H4 (cell line): Measurements from ENCODE around the gene TMCC3. TPM values are rescaled to one million over a fixed set of nuclear protein-coding genes. Genes with fewer than 3 reads are reported as not detected.
A peak's percentile ranks its signal among the peaks of the same experiment; 100 is the strongest.
"Not testable (repeated sequence)": the region's sequence is repeated elsewhere in the genome, so short reads cannot be mapped to it uniquely, and the experiment has no call there.

Experiments
- DNase-seq: peaks from one replicate; pipeline ENCODE4 v3.0.0-alpha.2; 2015; ENCODE audit warnings: low spot score
- total RNA-seq: library from RNA; depleted of rRNA; stranded (reverse); fragments of >200 nt; shearing (Covaris generic); gene quantifications from 2 replicates; pipeline ENCODE4 v1.2.3, GENCODE V29; 2014

The TMCC3 gene
- total RNA-seq, 1 experiment from 2014 or later = 0.43 TPM

DNA sequence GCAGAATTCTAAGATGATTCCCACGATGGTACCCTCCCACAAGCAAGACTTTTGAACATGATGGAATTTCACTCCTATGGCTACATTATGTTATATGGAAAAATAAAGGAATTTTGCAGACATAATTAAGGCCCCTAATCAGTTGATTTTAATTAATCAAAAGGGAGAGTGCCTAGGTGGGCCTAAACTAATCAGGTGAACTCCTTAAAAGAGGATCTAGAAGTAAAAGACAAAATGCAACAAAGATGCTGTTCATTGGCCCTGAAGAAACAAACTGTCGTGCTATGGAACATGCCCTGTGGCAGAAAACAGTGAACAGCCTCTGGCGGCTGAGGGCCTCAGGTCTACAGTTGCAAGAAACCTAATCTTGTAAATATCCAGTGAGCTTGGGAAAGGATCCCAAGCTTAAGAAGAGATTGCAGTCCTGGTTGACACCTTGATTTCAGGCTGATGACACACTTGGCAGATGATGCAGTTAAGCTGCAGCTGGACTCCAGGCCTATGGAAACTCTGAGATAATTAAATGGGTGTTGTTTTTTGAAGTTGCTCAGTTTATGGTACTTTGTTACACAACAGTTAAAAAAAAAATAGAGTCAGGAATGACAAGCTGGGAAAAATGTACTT is 13.8 kb downstream of the TMCC3 start:
- DNase-seq = no peak

DNA sequence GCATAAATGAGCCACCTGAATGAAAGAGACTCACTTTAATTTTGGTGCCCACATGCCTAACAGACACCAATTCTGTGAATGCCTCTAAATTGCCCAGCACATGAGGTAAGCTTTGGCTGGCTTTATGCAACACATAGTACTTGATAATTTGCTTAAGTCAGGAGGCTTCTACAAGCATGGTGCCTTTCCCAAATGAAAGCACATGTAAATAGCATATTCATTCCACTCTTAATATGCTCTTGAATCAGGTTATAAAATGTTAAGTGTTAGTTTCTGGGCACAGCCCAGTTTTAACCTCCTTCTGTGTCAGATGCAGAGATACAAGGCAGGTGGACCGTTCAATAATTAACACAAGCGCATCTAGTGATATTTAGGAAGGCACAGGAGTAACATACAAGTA is 15.6 kb downstream of the TMCC3 start:
- DNase-seq = no peak

- no peak for DNase-seq
Measured at GRCh38 chr12:94633401-94633800, 17.0 kb downstream of the TMCC3 start.

GRCh38 chr12:94631058-94631457 is 19.3 kb downstream of the TMCC3 start:
- DNase-seq = no peak

DNA sequence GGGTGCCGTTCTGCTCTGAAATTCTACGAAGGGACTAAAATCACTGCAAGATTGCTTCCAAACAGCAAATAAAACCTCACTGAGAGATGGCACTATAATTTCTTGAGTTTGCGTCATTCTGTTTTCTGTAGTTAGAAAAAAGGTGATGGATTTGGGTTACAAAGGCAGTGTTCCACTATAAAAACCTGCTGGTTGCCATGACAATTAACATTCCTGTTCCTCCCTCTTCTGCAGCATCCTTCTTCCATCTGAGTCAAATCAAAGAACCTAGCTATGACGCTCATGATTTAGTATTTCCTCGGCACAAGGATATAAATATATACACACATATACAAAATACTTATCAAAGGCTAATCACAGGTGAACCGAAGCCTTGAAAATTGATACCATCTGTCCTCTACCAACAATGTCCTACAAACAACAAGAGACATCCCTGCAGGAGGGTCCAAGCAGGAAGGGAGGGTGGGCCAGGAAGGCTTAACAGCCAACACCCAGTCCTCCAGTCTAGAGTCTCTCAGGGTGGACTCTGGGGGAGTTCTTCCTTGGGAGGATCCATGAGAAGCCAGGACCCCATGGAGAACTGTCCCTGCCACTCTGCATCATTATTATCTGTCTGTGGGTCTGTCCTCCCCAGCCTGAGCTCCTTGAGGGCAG is 21.4 kb downstream of the TMCC3 start:
- DNase-seq = no peak

- DNase-seq = no peak
Measured at GRCh38 chr12:94628369-94628768, 22.0 kb downstream of the TMCC3 start.

GRCh38 chr12:94625531-94625930 is 24.8 kb downstream of the TMCC3 start:
- no peak for DNase-seq

- DNase-seq = no peak
Measured at GRCh38 chr12:94623161-94623920, 27.0 kb downstream of the TMCC3 start.

- no peak for DNase-seq
Measured at GRCh38 chr12:94622475-94622874, 27.9 kb downstream of the TMCC3 start.

DNA sequence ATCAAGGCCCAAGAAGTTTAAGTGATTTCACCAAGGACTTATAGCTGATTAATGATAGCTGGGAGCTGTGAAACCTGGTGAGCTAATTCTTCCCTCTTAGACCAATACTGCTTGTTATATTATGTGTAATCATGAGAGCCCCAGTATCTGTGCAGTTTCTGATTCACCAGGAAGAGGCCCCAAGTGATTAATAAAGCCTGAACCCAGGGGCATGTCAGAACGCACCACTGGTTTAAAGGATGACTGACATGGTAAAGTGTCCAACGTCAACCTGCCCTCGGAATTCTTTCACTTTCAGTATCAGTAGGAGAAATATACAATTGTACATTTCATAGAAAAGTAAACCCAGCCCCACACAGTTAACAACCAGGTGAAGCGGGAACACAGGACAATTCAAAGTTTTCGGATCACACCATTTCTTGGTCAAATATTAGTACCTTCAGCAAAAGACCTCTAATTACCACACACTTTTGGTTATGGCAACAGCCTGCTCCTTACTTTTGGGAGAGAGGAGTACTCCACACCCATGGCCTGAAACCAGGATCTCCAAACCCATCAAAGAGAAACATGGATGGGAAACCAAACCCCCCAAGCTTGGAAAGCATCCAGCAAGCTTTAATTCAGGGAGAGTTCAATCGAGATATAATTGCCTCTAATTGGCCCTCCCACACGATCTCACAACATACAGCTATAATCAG is 28.5 kb downstream of the TMCC3 start:
- no peak for DNase-seq

DNA sequence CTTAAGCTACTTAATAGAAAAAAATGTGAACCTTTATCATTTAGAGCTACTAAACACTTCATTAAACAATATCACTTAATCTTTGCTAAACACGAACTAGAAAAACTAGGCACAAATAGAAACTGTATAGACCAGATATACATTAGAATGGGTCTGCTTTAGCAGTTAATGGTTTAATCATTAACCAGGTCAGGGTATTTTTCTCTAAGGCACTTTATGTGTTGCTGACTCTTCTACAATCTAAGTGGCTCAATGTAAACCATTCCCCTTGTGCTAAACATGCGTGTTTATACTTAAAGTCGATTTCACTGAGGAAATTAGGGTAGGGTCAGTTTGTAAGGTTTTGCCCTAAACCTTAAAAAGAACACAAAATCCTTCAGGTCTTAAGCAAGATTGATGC is 29.7 kb downstream of the TMCC3 start:
- DNase-seq = no peak

DNA sequence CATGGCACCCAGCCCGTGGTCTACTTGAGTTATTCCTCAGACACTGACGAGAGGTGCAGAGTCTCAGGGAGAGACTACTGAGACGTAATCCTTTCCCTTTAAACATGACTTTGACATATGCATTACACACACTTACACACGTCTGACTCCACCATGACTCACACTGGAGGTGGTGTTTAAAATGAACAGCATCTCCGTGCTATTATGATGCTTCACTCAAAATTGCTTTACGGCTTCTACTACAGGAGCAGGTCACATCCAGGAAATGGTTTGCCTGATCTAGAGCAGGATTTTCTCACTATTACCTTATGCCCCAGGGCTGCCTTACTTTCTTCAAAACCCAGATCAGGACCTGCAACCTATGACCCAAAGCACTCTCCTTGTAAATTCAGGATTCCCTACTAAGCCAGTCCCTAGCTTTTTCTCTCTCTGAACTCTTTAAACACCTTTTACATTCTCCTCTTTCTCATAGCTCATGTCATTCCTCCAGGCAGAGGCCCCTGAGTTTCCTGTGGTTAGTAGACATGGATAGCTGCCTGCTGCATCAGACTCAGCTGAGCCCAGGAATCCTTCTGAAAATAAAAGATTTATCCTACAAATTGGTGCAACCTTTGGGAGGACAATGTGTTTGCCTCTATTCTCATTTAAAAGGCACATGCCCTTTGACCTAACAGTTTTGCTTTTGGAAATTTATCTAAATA is 31.2 kb downstream of the TMCC3 start:
- DNase-seq = peak; percentile 81

DNA sequence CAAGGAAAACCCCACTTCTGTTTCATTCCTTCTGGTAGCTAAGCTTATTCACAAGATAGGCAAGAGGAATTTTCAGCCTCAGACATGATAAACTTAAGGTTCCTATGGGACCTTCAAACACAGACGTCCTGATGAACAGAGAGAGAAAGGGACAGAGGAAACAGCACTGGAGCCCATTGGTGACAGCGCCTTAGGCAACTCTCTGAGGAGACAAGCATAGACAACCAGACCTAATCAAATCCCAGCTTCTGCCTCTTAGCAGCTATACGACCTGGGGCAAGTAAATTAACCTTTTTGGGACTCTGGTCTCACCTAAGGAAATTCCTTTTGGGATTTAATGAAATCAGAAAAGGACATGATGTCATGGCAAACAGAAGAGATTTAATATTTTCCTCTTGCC is 33.3 kb downstream of the TMCC3 start:
- no peak for DNase-seq

- DNase-seq = peak; percentile 23
Measured at GRCh38 chr12:94616203-94616729, 34.1 kb downstream of the TMCC3 start.

- peak; percentile 36 for DNase-seq
Measured at GRCh38 chr12:94615260-94616181, 34.8 kb downstream of the TMCC3 start.

GRCh38 chr12:94614288-94614721 is 36.1 kb downstream of the TMCC3 start:
- peak; percentile 17 for DNase-seq

- no peak for DNase-seq
Measured at GRCh38 chr12:94609917-94610443, 40.4 kb downstream of the TMCC3 start.

DNA sequence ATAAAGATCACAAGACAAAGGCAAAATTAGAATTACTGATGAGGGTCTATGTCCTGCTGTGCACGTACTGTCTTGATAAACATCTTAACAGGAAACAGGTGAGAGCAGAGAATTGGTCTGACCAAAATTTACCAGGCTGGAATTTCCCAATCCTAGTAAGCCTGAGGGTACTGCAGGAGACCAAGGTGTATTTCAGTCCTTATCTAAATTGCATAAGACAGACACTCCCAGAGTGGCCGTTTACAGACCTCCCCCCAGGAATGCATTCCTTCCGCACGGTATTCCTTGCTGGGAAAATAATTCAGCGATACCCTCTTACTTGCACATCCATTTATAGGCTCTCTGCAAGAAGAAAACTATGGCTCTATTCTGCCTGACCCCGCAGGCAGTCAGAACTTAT is 43.5 kb downstream of the TMCC3 start:
- DNase-seq = not testable (repeated sequence)

DNA sequence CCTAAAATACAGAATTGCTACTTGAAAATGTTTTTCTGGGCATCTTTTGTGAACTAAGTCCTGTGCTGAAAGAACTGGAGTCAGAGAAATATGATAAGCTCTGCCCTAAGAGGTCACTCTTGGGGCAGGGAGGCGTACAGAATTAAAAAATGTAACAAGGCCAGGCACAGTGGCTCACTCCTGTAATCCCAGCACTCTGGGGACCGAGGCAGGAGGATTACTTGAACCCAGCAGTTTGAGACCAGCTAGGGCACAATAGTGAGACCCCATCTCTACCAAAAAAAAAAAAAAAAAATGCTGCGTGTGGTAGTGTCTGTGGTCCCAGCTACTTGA is 46.0 kb downstream of the TMCC3 start:
- no peak for DNase-seq
